CD1c-positive myeloid dendritic cell (primary cell): ENCODE results near the gene AWAT2.
"Not testable (repeated sequence)": the region's sequence is repeated elsewhere in the genome, so short reads cannot be mapped to it uniquely, and the experiment has no call there.

Source experiments
- DNase-seq: peaks from one replicate; pipeline ENCODE4 v3.0.0-alpha.2; 2016; ENCODE audit errors: extremely low spot score

AWAT2 gene

GRCh38 chrX:70041993-70042392 lies 7.7 kb downstream of the AWAT2 start:
- DNase-seq, result no peak

GRCh38 chrX:70039758-70040157 lies 10.0 kb downstream of the AWAT2 start:
- no peak for DNase-seq

- no peak for DNase-seq
Observed at GRCh38 chrX:70038951-70039350, 10.8 kb downstream of the AWAT2 start.

- no peak for DNase-seq
Observed at GRCh38 chrX:70038515-70038914, 11.2 kb downstream of the AWAT2 start.

- DNase-seq, result no peak
Observed at GRCh38 chrX:70034646-70035045, 15.1 kb downstream of the AWAT2 start.

GRCh38 chrX:70033348-70034051 lies 16.2 kb downstream of the AWAT2 start:
- DNase-seq, result peak; percentile 15

- no peak for DNase-seq
Observed at GRCh38 chrX:70032792-70033191, 16.9 kb downstream of the AWAT2 start.

- DNase-seq, result peak; percentile 48
Observed at GRCh38 chrX:70030301-70030767, 19.4 kb downstream of the AWAT2 start.

- no peak for DNase-seq
Observed at GRCh38 chrX:70029863-70030262, 19.9 kb downstream of the AWAT2 start.

GRCh38 chrX:70026851-70027200 lies 22.9 kb downstream of the AWAT2 start:
- no peak for DNase-seq

GRCh38 chrX:70026112-70026850 lies 23.5 kb downstream of the AWAT2 start:
- DNase-seq, result no peak

GRCh38 chrX:70025464-70025863 lies 24.3 kb downstream of the AWAT2 start:
- DNase-seq, result no peak

- DNase-seq, result no peak
Observed at GRCh38 chrX:70022616-70023015, 27.1 kb downstream of the AWAT2 start.

- no peak for DNase-seq
Observed at GRCh38 chrX:70016513-70016912, 33.2 kb downstream of the AWAT2 start.

- no peak for DNase-seq
Observed at GRCh38 chrX:70013466-70014381, 36.0 kb downstream of the AWAT2 start.

GRCh38 chrX:70012756-70013155 lies 37.0 kb downstream of the AWAT2 start:
- DNase-seq, result no peak

GRCh38 chrX:70009970-70010369 lies 39.8 kb downstream of the AWAT2 start:
- DNase-seq, result no peak

GRCh38 chrX:70009049-70009448 lies 40.7 kb downstream of the AWAT2 start:
- DNase-seq, result no peak

GRCh38 chrX:70007946-70008345 lies 41.8 kb downstream of the AWAT2 start:
- DNase-seq, result no peak

GRCh38 chrX:70001708-70002341 lies 47.9 kb downstream of the AWAT2 start:
- no peak for DNase-seq

- no peak for DNase-seq
Observed at GRCh38 chrX:70001269-70001668, 48.5 kb downstream of the AWAT2 start.

- not testable (repeated sequence) for DNase-seq
Observed at GRCh38 chrX:69998299-69998698, 51.4 kb downstream of the AWAT2 start.
